Tibial nerve (tissue), 4 donors: ENCODE results near the gene BRD3OS. TPM values are rescaled to one million over a fixed set of nuclear protein-coding genes. Genes with fewer than 3 reads are reported as not detected.
A peak's percentile ranks its signal among the peaks of the same experiment; 100 is the strongest.

ENCODE experiments used
- DNase-seq, 2 donors: peaks; one replicate each; pipeline ENCODE4 v3.0.0-alpha.2; 2019; ENCODE audit warnings: low spot score in 2 of 2
- H3K27ac ChIP-seq, 4 donors: fragments of 200-600 bp; sonication (generic) in 3 of 4; one replicate each; pipeline ENCODE4 v1.5.1; 2017 to 2019; ENCODE audit warnings: mild to moderate bottlenecking in 1 of 4
- H3K27me3 ChIP-seq, 2 donors: fragments of 200-600 bp; sonication (generic) in 1 of 2; one replicate each; pipeline versions ENCODE4 v1.5.1 to v1.6.0; 2017 to 2019
- H3K36me3 ChIP-seq, 3 donors: fragments of 200-600 bp; sonication (generic); one replicate each; pipeline ENCODE4 v1.5.1; 2018 to 2019
- H3K4me1 ChIP-seq, 4 donors: fragments of 200-600 bp; sonication (generic) in 3 of 4; one replicate each; pipeline ENCODE4 v1.5.1; 2017 to 2019
- H3K4me3 ChIP-seq, 4 donors: fragments of 200-600 bp; sonication (generic) in 3 of 4; one replicate each; pipeline ENCODE4 v1.5.1; 2017 to 2019; ENCODE audit warnings: mild to moderate bottlenecking in 1 of 4, moderate library complexity in 1 of 4
- H3K9me3 ChIP-seq, 4 donors: fragments of 200-600 bp; sonication (generic) in 3 of 4; one replicate each; pipeline ENCODE4 v1.5.1; 2017 to 2019
- EP300 ChIP-seq, 2 donors: sonication (generic); formaldehyde crosslinking; IDR thresholded peaks; one replicate each; pipeline ENCODE4 v1.6.1; 2017; ENCODE audit warnings: antibody characterized with exemption in 2 of 2, mild to moderate bottlenecking in 1 of 2
- POLR2A ChIP-seq, 2 donors: fragments of 450-650 bp; IDR thresholded peaks; one replicate each; pipeline ENCODE4 v1.6.1; 2017; ENCODE audit warnings: antibody characterized with exemption in 2 of 2, mild to moderate bottlenecking in 2 of 2, moderate library complexity in 2 of 2
- WGBS, 2 donors: methylation state at CpG; one replicate each; pipeline ENCODE4 v1.1.5; 2018; 5-methylcytosine and 5-hydroxymethylcytosine counted together
- total RNA-seq, 4 donors: library from RNA; depleted of rRNA; stranded (reverse); fragments of >200 nt; gene quantifications; one replicate each; pipeline ENCODE4 v1.1.0, GENCODE V29; 2016
- TF ChIP-seq, protein P1 (sequence below), 5 experiments: fragments of 200-600 bp in 3 of 5; fragments of 450-650 bp in 2 of 5; sonication (generic) in 3 of 5; IDR thresholded peaks; one replicate each; pipeline ENCODE4 v1.5.1; 2016 to 2019; ENCODE audit warnings: antibody characterized with exemption in 5 of 5, mild to moderate bottlenecking in 3 of 5, moderate library complexity in 2 of 5

BRD3OS gene
- total RNA-seq, 4 donors from 2014 or later: 9.2 to 28.2 (median 13.7) TPM

DNA sequence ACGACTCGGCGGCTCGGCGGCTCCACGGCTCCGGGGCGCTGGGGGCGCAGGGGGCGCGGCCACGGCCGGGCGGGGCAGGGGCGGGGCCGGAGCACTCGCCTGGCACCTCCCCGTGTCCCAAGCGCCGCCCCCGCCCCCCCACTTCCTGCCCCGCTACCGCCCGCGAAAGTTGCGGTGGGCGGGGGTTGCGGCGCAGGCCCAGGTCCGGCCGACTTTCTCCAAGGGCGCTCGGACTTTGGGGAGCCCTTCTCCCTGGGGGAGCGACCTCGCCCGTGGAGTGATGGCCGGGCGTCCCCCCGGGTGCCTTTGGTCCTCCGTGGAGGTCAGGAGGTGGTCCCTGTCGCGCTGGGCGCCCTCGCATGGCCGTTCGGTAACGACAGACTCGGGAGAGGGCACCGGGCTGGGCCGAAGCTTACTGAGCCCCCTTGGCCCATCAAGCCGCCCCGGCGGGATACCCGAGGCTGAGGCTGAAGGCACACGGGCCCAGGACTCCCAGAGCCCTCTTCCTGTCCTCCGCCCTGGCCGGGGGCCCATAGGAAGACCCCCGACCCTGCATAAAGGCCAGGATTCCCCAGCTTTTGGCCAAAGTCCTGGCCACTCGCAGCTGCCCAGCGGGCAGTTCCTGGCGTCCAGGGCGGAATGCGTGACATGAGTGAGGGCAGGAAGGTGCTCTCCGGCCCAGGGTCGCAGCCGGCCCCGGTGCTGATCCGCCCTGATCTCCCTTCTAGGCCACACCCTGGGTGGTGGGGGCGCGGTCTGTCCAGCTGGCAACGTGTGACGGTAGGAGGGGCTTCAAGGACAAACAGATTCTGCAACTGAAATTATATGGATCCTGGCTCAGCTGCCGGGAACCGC is 32.3 kb upstream of the BRD3OS start:
- Histone ChIP-seq H3K27ac (peak overlapping the region; percentile 85 to 92 (median 89)), H3K4me1 (peaks cover 0 to 35% (median 20%) of the 10 kb centered on the region in 4 donors), H3K4me3 (peak overlapping the region; percentile 64 to 84 (median 75)), H3K27me3 (no peaks in the 10 kb centered on the region), H3K36me3 (no peaks in the 10 kb centered on the region), H3K9me3 (no peaks in the 10 kb centered on the region)
- peak; percentile 81 to 88 for DNase-seq
- 0 to 1% methylated on average over 15 to 34 of the region's 74 CpGs for WGBS, 2 donors
- TF ChIP-seq, protein P1, sequence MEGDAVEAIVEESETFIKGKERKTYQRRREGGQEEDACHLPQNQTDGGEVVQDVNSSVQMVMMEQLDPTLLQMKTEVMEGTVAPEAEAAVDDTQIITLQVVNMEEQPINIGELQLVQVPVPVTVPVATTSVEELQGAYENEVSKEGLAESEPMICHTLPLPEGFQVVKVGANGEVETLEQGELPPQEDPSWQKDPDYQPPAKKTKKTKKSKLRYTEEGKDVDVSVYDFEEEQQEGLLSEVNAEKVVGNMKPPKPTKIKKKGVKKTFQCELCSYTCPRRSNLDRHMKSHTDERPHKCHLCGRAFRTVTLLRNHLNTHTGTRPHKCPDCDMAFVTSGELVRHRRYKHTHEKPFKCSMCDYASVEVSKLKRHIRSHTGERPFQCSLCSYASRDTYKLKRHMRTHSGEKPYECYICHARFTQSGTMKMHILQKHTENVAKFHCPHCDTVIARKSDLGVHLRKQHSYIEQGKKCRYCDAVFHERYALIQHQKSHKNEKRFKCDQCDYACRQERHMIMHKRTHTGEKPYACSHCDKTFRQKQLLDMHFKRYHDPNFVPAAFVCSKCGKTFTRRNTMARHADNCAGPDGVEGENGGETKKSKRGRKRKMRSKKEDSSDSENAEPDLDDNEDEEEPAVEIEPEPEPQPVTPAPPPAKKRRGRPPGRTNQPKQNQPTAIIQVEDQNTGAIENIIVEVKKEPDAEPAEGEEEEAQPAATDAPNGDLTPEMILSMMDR (IDR thresholded peaks at IDR 0.05): peak; percentile 33 to 68 (median 50)
- peak; percentile 23 to 36 for TF ChIP-seq POLR2A (IDR thresholded peaks at IDR 0.05)
- TF ChIP-seq EP300 (IDR thresholded peaks at IDR 0.05): peak in 1 of 2 donors; percentile 66

DNA sequence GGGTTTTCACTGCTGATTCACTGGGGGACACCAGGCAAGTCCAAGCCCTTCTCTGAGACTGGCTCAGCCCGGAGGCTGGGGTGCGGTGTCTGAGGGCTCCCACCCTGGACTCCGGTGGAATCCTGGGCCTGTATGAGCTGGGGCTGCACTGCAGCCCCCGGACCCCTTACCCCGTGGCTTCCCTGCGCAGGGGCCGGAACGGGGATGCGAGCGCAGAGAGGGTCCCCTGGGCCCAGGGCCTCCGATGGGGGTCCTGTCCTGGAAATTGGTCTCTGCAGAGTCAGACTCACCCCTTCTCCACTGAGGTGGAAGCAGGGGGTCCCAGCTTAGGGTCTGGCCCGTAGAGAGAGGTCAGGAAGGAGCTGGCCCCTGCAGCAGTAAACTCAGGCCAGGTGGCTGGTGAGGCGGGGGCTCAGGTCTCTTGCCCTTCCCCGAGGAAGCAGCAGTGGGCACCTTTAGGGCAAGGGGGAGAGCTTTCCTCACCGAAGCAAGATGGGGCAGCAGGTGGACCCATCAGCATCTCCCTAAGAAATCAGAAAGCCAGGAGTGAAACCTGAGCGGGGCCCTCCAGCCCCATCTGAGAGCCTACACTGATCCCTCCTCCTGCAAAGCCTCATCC is 31.5 kb upstream of the BRD3OS start:
- peak overlapping the region; percentile 64 to 84 (median 75) for H3K4me3 ChIP-seq
- H3K9me3 ChIP-seq: no peaks in the 10 kb centered on the region
- WGBS, 2 donors: 45 to 64% methylated on average over 6 to 15 of the region's 16 CpGs
- peak overlapping the region; percentile 85 to 92 (median 89) for H3K27ac ChIP-seq
- peaks cover 0 to 35% (median 20%) of the 10 kb centered on the region in 4 donors for H3K4me1 ChIP-seq
- TF ChIP-seq EP300 (IDR thresholded peaks at IDR 0.05) (no peak), POLR2A (IDR thresholded peaks at IDR 0.05) (no peak)
- TF ChIP-seq, protein P1 (IDR thresholded peaks at IDR 0.05): no peak
- no peaks in the 10 kb centered on the region for H3K36me3 ChIP-seq
- no peaks in the 10 kb centered on the region for H3K27me3 ChIP-seq
- no peak for DNase-seq

DNA sequence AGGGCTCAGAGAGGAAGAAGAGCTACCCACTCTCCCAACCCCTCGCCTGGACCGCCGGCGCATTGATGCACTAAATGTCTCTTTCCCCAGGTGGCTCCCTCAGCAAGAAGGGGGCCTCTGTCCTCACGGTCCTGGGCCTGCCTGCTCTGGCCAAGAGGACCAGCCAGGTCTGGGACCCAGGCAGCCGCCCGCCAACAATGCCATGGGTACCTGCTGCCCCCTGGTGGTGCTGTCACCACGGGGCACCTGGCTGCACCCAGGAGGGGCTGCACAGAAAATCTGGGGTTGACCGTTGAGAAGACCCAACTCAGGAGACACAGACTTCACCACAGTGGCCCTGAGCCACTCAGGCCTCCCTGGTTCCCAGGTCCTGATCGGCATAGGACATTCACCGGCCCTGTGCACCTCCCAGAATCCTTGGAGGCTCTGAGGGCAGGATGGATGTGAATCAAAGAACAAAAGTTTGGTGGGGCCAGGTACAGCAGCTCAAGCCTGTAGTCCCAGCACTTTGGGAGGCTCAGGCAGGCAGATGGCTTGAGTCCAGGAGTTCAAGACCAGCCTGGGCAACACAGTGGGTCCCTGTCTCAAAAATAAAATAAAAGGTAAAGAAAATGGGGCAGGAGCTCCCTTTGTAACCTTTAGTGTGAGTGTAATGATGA is 30.8 kb upstream of the BRD3OS start:
- DNase-seq: peak; percentile 67 to 79
- H3K27ac ChIP-seq: no peak overlapping the region
- H3K9me3 ChIP-seq: no peaks in the 10 kb centered on the region
- no peaks in the 10 kb centered on the region for H3K36me3 ChIP-seq
- TF ChIP-seq EP300 (IDR thresholded peaks at IDR 0.05) (no peak), POLR2A (IDR thresholded peaks at IDR 0.05) (no peak)
- TF ChIP-seq, protein P1 (IDR thresholded peaks at IDR 0.05): peak; percentile 96 to 99 (median 99)
- 6 to 7% methylated on average over 8 to 10 of the region's 11 CpGs for WGBS, 2 donors
- peaks cover 0 to 35% (median 20%) of the 10 kb centered on the region in 4 donors for H3K4me1 ChIP-seq
- no peak overlapping the region for H3K4me3 ChIP-seq
- H3K27me3 ChIP-seq: no peaks in the 10 kb centered on the region

DNA sequence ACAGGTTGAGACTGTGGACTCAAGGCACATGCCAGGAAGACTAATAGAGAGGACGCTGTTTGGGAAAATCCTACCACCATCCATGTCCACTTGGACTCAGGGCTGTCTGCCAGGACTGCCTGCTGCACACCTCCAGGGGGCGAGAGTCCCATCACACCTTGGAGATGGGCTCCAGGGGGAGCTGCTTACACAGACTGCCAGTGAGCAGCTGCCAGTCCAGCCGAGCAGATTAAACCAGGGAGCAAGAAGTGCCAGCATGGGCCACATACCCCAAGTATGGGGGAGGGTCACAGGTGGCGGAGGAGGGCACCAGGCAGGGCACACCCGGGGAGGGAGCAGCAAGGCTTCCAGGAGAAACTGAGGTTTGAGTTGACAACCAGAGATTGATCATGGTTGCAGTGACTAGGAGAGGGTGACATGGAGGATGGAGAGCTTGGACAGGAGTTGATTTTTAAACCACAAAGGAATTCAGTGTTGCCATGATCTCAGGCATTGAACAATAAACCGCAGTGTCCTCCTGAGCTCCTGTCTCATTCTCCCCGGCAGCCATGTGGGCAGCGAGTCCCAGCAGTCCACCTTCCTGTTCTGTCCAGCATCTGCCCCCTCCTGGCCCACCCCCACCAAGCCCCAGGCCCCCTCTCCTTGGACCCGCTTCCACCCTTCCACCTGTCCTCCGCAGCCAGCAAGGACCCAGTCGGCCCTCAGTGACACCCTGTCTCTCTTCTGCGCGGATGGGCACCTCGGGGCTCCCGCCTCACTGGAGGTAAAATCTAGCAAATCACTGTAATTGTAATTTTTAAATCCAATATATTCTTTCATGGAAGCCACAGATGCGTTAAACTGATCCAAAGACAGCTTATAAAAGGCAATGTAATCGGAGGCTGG is 30.0 kb upstream of the BRD3OS start:
- H3K9me3 ChIP-seq: no peaks in the 10 kb centered on the region
- no peak for DNase-seq
- no peaks in the 10 kb centered on the region for H3K36me3 ChIP-seq
- no peaks in the 10 kb centered on the region for H3K27me3 ChIP-seq
- no peak overlapping the region for H3K27ac ChIP-seq
- H3K4me3 ChIP-seq: no peak overlapping the region
- TF ChIP-seq POLR2A (IDR thresholded peaks at IDR 0.05) (no peak), EP300 (IDR thresholded peaks at IDR 0.05) (no peak)
- TF ChIP-seq, protein P1 (IDR thresholded peaks at IDR 0.05): no peak
- WGBS, 2 donors: 64 to 70% methylated on average over 17 of the region's 17 CpGs
- peaks cover 0 to 28% (median 18%) of the 10 kb centered on the region in 4 donors for H3K4me1 ChIP-seq
